Stimulated activated naive B cell treated with anti-CD40 and anti-IgM and Interleukin-4, amounts not matched to agents 10 μg/mL and 1 μg/mL and 100 μg/mL, for 72 hours (primary cell): ENCODE data around the gene NDUFAF8.
A peak's percentile ranks its signal among the peaks of the same experiment; 100 is the strongest.
"Not testable (repeated sequence)": the region's sequence is repeated elsewhere in the genome, so short reads cannot be mapped to it uniquely, and the experiment has no call there.

Experiments
- ATAC-seq, 2 donors: fragments of 150-1000 bp; cut with Tn5 transposase; replicated peaks; 2 replicates each; pipeline ENCODE4 v1.10.0; 2021; ENCODE audit warnings: moderate library complexity in 1 of 2
- DNase-seq: peaks from one replicate; pipeline ENCODE4 v3.0.0; 2021
- H3K27ac Mint-ChIP-seq: one replicate; pipeline ENCODE4 v1.8.0; 2022; ENCODE audit warnings: mild to moderate bottlenecking, mixed read lengths
- H3K27me3 Mint-ChIP-seq, 2 donors: one replicate each; pipeline ENCODE4 v1.8.0; 2022; ENCODE audit warnings: mixed read lengths in 2 of 2
- H3K36me3 Mint-ChIP-seq, 2 donors: one replicate each; pipeline ENCODE4 v1.8.0; 2022; ENCODE audit warnings: mixed read lengths in 2 of 2, mild to moderate bottlenecking in 1 of 2
- H3K4me1 Mint-ChIP-seq, 2 donors: one replicate each; pipeline ENCODE4 v1.8.0; 2022; ENCODE audit warnings: mixed read lengths in 2 of 2, mild to moderate bottlenecking in 1 of 2
- H3K4me3 Mint-ChIP-seq, 2 donors: one replicate each; pipeline ENCODE4 v1.8.0; 2022; ENCODE audit warnings: mild to moderate bottlenecking in 2 of 2, mixed read lengths in 2 of 2, moderate library complexity in 1 of 2
- H3K9me3 Mint-ChIP-seq, 2 donors: one replicate each; pipeline ENCODE4 v1.8.0; 2022; ENCODE audit warnings: mixed read lengths in 2 of 2, mild to moderate bottlenecking in 1 of 2

The NDUFAF8 gene

GRCh38 chr17:81223762-81224130 is 15.4 kb upstream of the NDUFAF8 start:
- DNase-seq (no peak), ATAC-seq (peak; percentile 21 to 22)
- Mint-ChIP-seq H3K36me3 (peaks cover 10 to 12% of the 10 kb centered on the region in 2 donors), H3K4me1 (peaks cover 22 to 38% of the 10 kb centered on the region in 2 donors), H3K4me3 (peak overlapping the region; percentile 84 to 88), H3K27ac (peak overlapping the region; percentile 96), H3K27me3 (no peaks in the 10 kb centered on the region), H3K9me3 (no peaks in the 10 kb centered on the region)

- not testable (repeated sequence) for DNase-seq, H3K27me3 Mint-ChIP-seq, H3K4me3 Mint-ChIP-seq, ATAC-seq, H3K27ac Mint-ChIP-seq, H3K9me3 Mint-ChIP-seq
- Mint-ChIP-seq H3K36me3 (peaks cover 18 to 24% of the 10 kb centered on the region in 2 donors), H3K4me1 (peaks cover 26 to 36% of the 10 kb centered on the region in 2 donors)
Measured at GRCh38 chr17:81227630-81228029, 11.5 kb upstream of the NDUFAF8 start.

- Mint-ChIP-seq H3K4me1 (peaks cover 25 to 33% of the 10 kb centered on the region in 2 donors), H3K27me3 (no peaks in the 10 kb centered on the region), H3K4me3 (no peak overlapping the region), H3K36me3 (peaks cover 18 to 24% of the 10 kb centered on the region in 2 donors), H3K27ac (peak overlapping the region; percentile 73), H3K9me3 (no peaks in the 10 kb centered on the region)
- DNase-seq, result peak; percentile 55
- peak; percentile 87 to 89 for ATAC-seq
Measured at GRCh38 chr17:81228420-81228819, 10.7 kb upstream of the NDUFAF8 start.

GRCh38 chr17:81228834-81229665 is 10.1 kb upstream of the NDUFAF8 start:
- Mint-ChIP-seq H3K4me3 (no peak overlapping the region), H3K9me3 (no peaks in the 10 kb centered on the region), H3K27ac (peak overlapping the region; percentile 73), H3K27me3 (no peaks in the 10 kb centered on the region), H3K4me1 (peaks cover 20 to 27% of the 10 kb centered on the region in 2 donors), H3K36me3 (peaks cover 18 to 24% of the 10 kb centered on the region in 2 donors)
- DNase-seq (no peak), ATAC-seq (peak; percentile 26 to 28)

GRCh38 chr17:81229666-81229920 is 9.5 kb upstream of the NDUFAF8 start:
- Mint-ChIP-seq H3K4me3 (no peak overlapping the region), H3K36me3 (peaks cover 23 to 26% of the 10 kb centered on the region in 2 donors), H3K4me1 (peaks cover 22 to 29% of the 10 kb centered on the region in 2 donors), H3K9me3 (no peaks in the 10 kb centered on the region), H3K27me3 (no peaks in the 10 kb centered on the region), H3K27ac (peak overlapping the region; percentile 75)
- ATAC-seq, result no peak
- DNase-seq, result no peak

GRCh38 chr17:81230043-81230820 is 8.9 kb upstream of the NDUFAF8 start:
- Mint-ChIP-seq H3K27ac (no peak overlapping the region), H3K4me1 (peaks cover 28 to 36% of the 10 kb centered on the region in 2 donors), H3K4me3 (no peak overlapping the region), H3K27me3 (no peaks in the 10 kb centered on the region), H3K9me3 (no peaks in the 10 kb centered on the region), H3K36me3 (peaks cover 27 to 32% of the 10 kb centered on the region in 2 donors)
- no peak for DNase-seq
- no peak for ATAC-seq

GRCh38 chr17:81231121-81231645 is 7.9 kb upstream of the NDUFAF8 start:
- Mint-ChIP-seq H3K27ac (peak overlapping the region; percentile 16), H3K27me3 (no peaks in the 10 kb centered on the region), H3K36me3 (peaks cover 28 to 35% of the 10 kb centered on the region in 2 donors), H3K4me1 (peaks cover 30 to 40% of the 10 kb centered on the region in 2 donors), H3K9me3 (no peaks in the 10 kb centered on the region), H3K4me3 (no peak overlapping the region)
- ATAC-seq (no peak), DNase-seq (no peak)

- H3K27ac Mint-ChIP-seq, result no peak overlapping the region
- H3K27me3 Mint-ChIP-seq, result no peaks in the 10 kb centered on the region
- DNase-seq (no peak), ATAC-seq (no peak)
- H3K9me3 Mint-ChIP-seq, result no peaks in the 10 kb centered on the region
- H3K4me3 Mint-ChIP-seq, result no peak overlapping the region
- peaks cover 31 to 47% of the 10 kb centered on the region in 2 donors for H3K4me1 Mint-ChIP-seq
- peaks cover 28 to 37% of the 10 kb centered on the region in 2 donors for H3K36me3 Mint-ChIP-seq
Measured at GRCh38 chr17:81231766-81232581, 7.1 kb upstream of the NDUFAF8 start.

- H3K27me3 Mint-ChIP-seq, result no peaks in the 10 kb centered on the region
- no peak overlapping the region for H3K27ac Mint-ChIP-seq
- H3K4me3 Mint-ChIP-seq, result no peak overlapping the region
- no peak for DNase-seq
- ATAC-seq, result no peak
- H3K9me3 Mint-ChIP-seq, result no peaks in the 10 kb centered on the region
- peaks cover 28 to 33% of the 10 kb centered on the region in 2 donors for H3K36me3 Mint-ChIP-seq
- peaks cover 33 to 49% of the 10 kb centered on the region in 2 donors for H3K4me1 Mint-ChIP-seq
Measured at GRCh38 chr17:81232616-81233241, 6.4 kb upstream of the NDUFAF8 start.

GRCh38 chr17:81233316-81233715 is 5.8 kb upstream of the NDUFAF8 start:
- H3K36me3 Mint-ChIP-seq, result peaks cover 28 to 32% of the 10 kb centered on the region in 2 donors
- ATAC-seq, result no peak

GRCh38 chr17:81233811-81234505 is 5.2 kb upstream of the NDUFAF8 start:
- no peaks in the 10 kb centered on the region for H3K27me3 Mint-ChIP-seq
- no peak overlapping the region for H3K4me3 Mint-ChIP-seq
- H3K4me1 Mint-ChIP-seq, result peaks cover 27 to 41% of the 10 kb centered on the region in 2 donors
- DNase-seq (no peak), ATAC-seq (no peak)
- no peak overlapping the region for H3K27ac Mint-ChIP-seq
- peaks cover 26 to 32% of the 10 kb centered on the region in 2 donors for H3K36me3 Mint-ChIP-seq
- H3K9me3 Mint-ChIP-seq, result no peaks in the 10 kb centered on the region

More at GRCh38 chr17:81233316-81233715, 5.8 kb upstream of the NDUFAF8 start:
- H3K4me3 Mint-ChIP-seq, result no peak overlapping the region
- no peak for DNase-seq
- H3K9me3 Mint-ChIP-seq, result no peaks in the 10 kb centered on the region
- H3K27ac Mint-ChIP-seq, result no peak overlapping the region
- H3K27me3 Mint-ChIP-seq, result no peaks in the 10 kb centered on the region
- H3K4me1 Mint-ChIP-seq, result peaks cover 30 to 47% of the 10 kb centered on the region in 2 donors

GRCh38 chr17:81234506-81234855 is 4.6 kb upstream of the NDUFAF8 start:
- Mint-ChIP-seq H3K4me3 (no peak overlapping the region), H3K27me3 (no peaks in the 10 kb centered on the region), H3K4me1 (peaks cover 27 to 39% of the 10 kb centered on the region in 2 donors), H3K9me3 (no peaks in the 10 kb centered on the region), H3K36me3 (peaks cover 24 to 30% of the 10 kb centered on the region in 2 donors), H3K27ac (no peak overlapping the region)
- ATAC-seq, result no peak
- no peak for DNase-seq
